ENCODE results near the gene HOMER3.

GRCh38 chr19:18932216-18932841 lies 8.7 kb downstream of the HOMER3 start:
- TF ChIP-seq POLR2A (IDR thresholded peaks at IDR 0.05; ENCODE audit: low read depth, low read length) (no peak), CTCF (IDR thresholded peaks at IDR 0.05; ENCODE audit: extremely low read depth in 1 of 2, insufficient read depth in 1 of 2, low read depth in 1 of 2, low read length in 2 of 2) (no peak), MAX (IDR thresholded peaks at IDR 0.05; ENCODE audit: insufficient read depth, insufficient read length) (no peak)

Data from endothelial cell of umbilical vein (primary cell).